Gastrocnemius medialis (tissue), 4 donors: ENCODE data around the gene DHDH. TPM values are rescaled to one million over a fixed set of nuclear protein-coding genes. Genes with fewer than 3 reads are reported as not detected.

Experiments used
- ATAC-seq, 2 donors: fragments of 150-250 bp; one replicate each; pipeline ENCODE4 v1.9.1; 2016
- DNase-seq, 2 donors: peaks; one replicate each; pipeline ENCODE4 v3.0.0-alpha.2; 2019
- H3K27ac ChIP-seq, 4 donors: fragments of 200-600 bp; sonication (generic); 1 replicate in 1 of 4; 2 replicates in 3 of 4; pipeline ENCODE4 v1.5.1; 2016 to 2018; ENCODE audit warnings: mild to moderate bottlenecking in 2 of 4, moderate library complexity in 1 of 4
- H3K27me3 ChIP-seq, 3 donors: fragments of 200-600 bp; sonication (generic) in 2 of 3; 1 replicate in 1 of 3; 2 replicates in 2 of 3; pipeline versions ENCODE4 v1.5.1 to v1.6.0; 2016 to 2019; ENCODE audit warnings: mild to moderate bottlenecking in 1 of 3, moderate library complexity in 1 of 3
- H3K36me3 ChIP-seq, 2 donors: fragments of 200-600 bp; sonication (generic) in 1 of 2; one replicate each; pipeline ENCODE4 v1.5.1; 2017 to 2018
- H3K4me1 ChIP-seq, 2 donors: fragments of 200-600 bp; sonication (generic) in 1 of 2; one replicate each; pipeline ENCODE4 v1.5.1; 2016 to 2017; ENCODE audit warnings: mild to moderate bottlenecking in 2 of 2
- H3K4me3 ChIP-seq, 4 donors: fragments of 200-600 bp; sonication (generic) in 3 of 4; 1 replicate in 1 of 4; 2 replicates in 3 of 4; pipeline ENCODE4 v1.5.1; 2016 to 2019; ENCODE audit warnings: mild to moderate bottlenecking in 2 of 4
- H3K9me3 ChIP-seq, 3 donors: fragments of 200-600 bp; sonication (generic) in 2 of 3; 1 replicate in 1 of 3; 2 replicates in 2 of 3; pipeline ENCODE4 v1.5.1; 2016 to 2019
- CTCF ChIP-seq, 5 experiments: fragments of 450-650 bp in 3 of 5; fragments of 200-600 bp in 2 of 5; sonication (generic) in 2 of 5; IDR thresholded peaks in 4 of 5; conservative IDR thresholded peaks in 1 of 5; 1 replicate in 4 of 5; 2 replicates in 1 of 5; pipeline ENCODE4 v1.5.1; 2016 to 2019; ENCODE audit warnings: antibody characterized with exemption in 5 of 5, mild to moderate bottlenecking in 3 of 5, moderate library complexity in 3 of 5
- POLR2A ChIP-seq, 2 donors: fragments of 450-650 bp; IDR thresholded peaks; one replicate each; pipeline ENCODE4 v1.6.1; 2017; ENCODE audit warnings: antibody characterized with exemption in 2 of 2, mild to moderate bottlenecking in 2 of 2, moderate library complexity in 2 of 2
- in situ Hi-C, 4 donors: fragments of 200-750 bp; cut with MboI; loops; one replicate each; pipeline versions ENCODE4 v1.15.0 to v1.8.0; 2017; ENCODE audit warnings: low sequenced_read_pairs in 4 of 4
- intact Hi-C: fragments of 100-400 bp; cut with DNase I; formaldehyde crosslinking; loops from one replicate; pipeline ENCODE4 v1.15.1; 2023; ENCODE audit warnings: low total_unique reads
- total RNA-seq, 4 donors: library from RNA; depleted of rRNA; stranded (reverse); fragments of >200 nt; gene quantifications; one replicate each; pipeline versions ENCODE4 v1.1.0 to v1.2.3, GENCODE V29; 2016

Gene DHDH
- total RNA-seq, 4 donors from 2014 or later, result not detected

- Histone ChIP-seq H3K9me3 (no peaks in the 10 kb centered on the region), H3K4me1 (peaks cover 38 to 46% of the 10 kb centered on the region in 2 donors), H3K27me3 (no peaks in the 10 kb centered on the region), H3K27ac (peak overlapping the region; percentile 93 to 100 (median 99)), H3K36me3 (peaks cover 0 to 2% of the 10 kb centered on the region in 2 donors), H3K4me3 (peak overlapping the region; percentile 68 to 99 (median 81))
- DNase-seq (no peak), ATAC-seq (no peak)
- TF ChIP-seq CTCF (IDR thresholded peaks at IDR 0.05 in 4 of 5, conservative IDR thresholded peaks at IDR 0.05 in 1 of 5) (no peak), POLR2A (IDR thresholded peaks at IDR 0.05) (no peak)
- intact Hi-C loops (loop anchor here (5.0 to 10.0 kb wide), 4 partner anchors 78 to 821 kb away; partner anchors contain the start of genes EMP3, FUZ, KCNA7 and MED25), in situ Hi-C loops (no loop called here)
These were observed 60.5 kb downstream of the DHDH start for GRCh38 chr19:48994035-48994386.

Other genes with a start within 250 kb of the DHDH start
- gene FUT2, start 237.7 kb upstream of the DHDH start, total RNA-seq, result under 1 TPM in 1 of 4 donors, not detected in 3; 0.19 TPM
- 10 to 100 TPM in 1 of 4 donors, 1 to 10 TPM in 3; 3.4 to 10.8 (median 5.4) TPM for gene MAMSTR, start 214.0 kb upstream of the DHDH start, total RNA-seq
- 1 to 10 TPM; 3.4 to 8.1 (median 6.3) TPM for gene RASIP1, start 193.1 kb upstream of the DHDH start, total RNA-seq
- 1 to 10 TPM in 1 of 4 donors, not detected in 3; 2.1 TPM for gene IZUMO1, start 186.8 kb upstream of the DHDH start, total RNA-seq
- 1 to 10 TPM in 2 of 4 donors, under 1 TPM in 2; 0.61 to 1.3 (median 0.98) TPM for gene FUT1, start 181.1 kb upstream of the DHDH start, total RNA-seq
- not detected for gene FGF21, start 178.2 kb upstream of the DHDH start, total RNA-seq
- gene BCAT2, start 122.7 kb upstream of the DHDH start, total RNA-seq, result 10 to 100 TPM; 28.0 to 56.6 (median 43.8) TPM
- 1 to 10 TPM in 3 of 4 donors, not detected in 1; 1.2 to 1.9 (median 1.7) TPM for gene HSD17B14, start 97.2 kb upstream of the DHDH start, total RNA-seq
- 1 to 10 TPM; 3.4 to 9.7 (median 6.3) TPM for gene PLEKHA4, start 65.1 kb upstream of the DHDH start, total RNA-seq
- gene PPP1R15A, start 61.3 kb upstream of the DHDH start, total RNA-seq, result 10 to 100 TPM; 28.7 to 73.9 (median 39.8) TPM
- gene TULP2, start 35.0 kb upstream of the DHDH start, total RNA-seq, result not detected
- gene NUCB1, start 33.4 kb upstream of the DHDH start, total RNA-seq, result 100 to 1,000 TPM in 3 of 4 donors, 10 to 100 TPM in 1; 83.9 to 162 (median 148) TPM
- gene BAX, start 21.2 kb downstream of the DHDH start, total RNA-seq, result 10 to 100 TPM in 3 of 4 donors, 1 to 10 TPM in 1; 7.9 to 21.8 (median 18.0) TPM
- 1,000 to 10,000 TPM in 3 of 4 donors, 100 to 1,000 TPM in 1; 894 to 1,364 (median 1,121) TPM for gene FTL, start 31.6 kb downstream of the DHDH start, total RNA-seq
- gene GYS1, start 59.6 kb downstream of the DHDH start, total RNA-seq, result 100 to 1,000 TPM; 110 to 221 (median 126) TPM
- 100 to 1,000 TPM; 134 to 185 (median 146) TPM for gene RUVBL2, start 60.2 kb downstream of the DHDH start, total RNA-seq
- gene LHB, start 83.4 kb downstream of the DHDH start, total RNA-seq, result 1 to 10 TPM in 1 of 4 donors, not detected in 3; 1.9 TPM
- gene CGB3, start 90.6 kb downstream of the DHDH start, total RNA-seq, result not detected
- not detected for gene CGB2, start 98.2 kb downstream of the DHDH start, total RNA-seq
- gene CGB1, start 103.2 kb downstream of the DHDH start, total RNA-seq, result not detected
- gene CGB5, start 110.1 kb downstream of the DHDH start, total RNA-seq, result not detected
- not detected for gene CGB8, start 115.4 kb downstream of the DHDH start, total RNA-seq
- 1 to 10 TPM in 1 of 4 donors, under 1 TPM in 1, not detected in 2; 0.42 to 1.1 TPM for gene CGB7, start 124.0 kb downstream of the DHDH start, total RNA-seq
- 1 to 10 TPM; 1.3 to 6.8 (median 2.9) TPM for gene NTF4, start 131.1 kb downstream of the DHDH start, total RNA-seq
- 10 to 100 TPM in 3 of 4 donors, 1 to 10 TPM in 1; 4.3 to 20.2 (median 13.9) TPM for gene KCNA7, start 139.0 kb downstream of the DHDH start, total RNA-seq
- gene SNRNP70, start 151.8 kb downstream of the DHDH start, total RNA-seq, result 100 to 1,000 TPM in 2 of 4 donors, 10 to 100 TPM in 2; 55.6 to 305 (median 107) TPM
- 10 to 100 TPM; 25.7 to 97.9 (median 34.0) TPM for gene LIN7B, start 180.7 kb downstream of the DHDH start, total RNA-seq
- 10 to 100 TPM in 1 of 4 donors, 1 to 10 TPM in 3; 1.3 to 11.7 (median 3.5) TPM for gene C19orf73, start 185.4 kb downstream of the DHDH start, total RNA-seq
- 1 to 10 TPM; 1.9 to 4.1 (median 3.0) TPM for gene PPFIA3, start 185.8 kb downstream of the DHDH start, total RNA-seq
- gene HRC, start 221.7 kb downstream of the DHDH start, total RNA-seq, result 100 to 1,000 TPM; 190 to 537 (median 300) TPM
- 10 to 100 TPM; 10.4 to 11.5 (median 11.3) TPM for gene TRPM4, start 224.1 kb downstream of the DHDH start, total RNA-seq